GM18507 (cell line): ENCODE measurements around the gene TP53BP2.

Experiments
- DNase-seq: peaks from one replicate; pipeline ENCODE4 v3.0.0; 2011; ENCODE audit warnings: low read depth; ENCODE audit not compliant: insufficient read length; ENCODE audit errors: extremely low spot score
- FAIRE-seq: peaks from 2 replicates; lab custom pipeline; 2011; peaks lifted over from hg19 to GRCh38; lab: Jason Lieb, UNC

The TP53BP2 gene

GRCh38 chr1:223774134-223774814 is 71.5 kb downstream of the TP53BP2 start:
- no peak for FAIRE-seq
- no peak for DNase-seq

- DNase-seq = no peak
- no peak for FAIRE-seq
Observed at GRCh38 chr1:223772771-223773160, 73.0 kb downstream of the TP53BP2 start.

DNA sequence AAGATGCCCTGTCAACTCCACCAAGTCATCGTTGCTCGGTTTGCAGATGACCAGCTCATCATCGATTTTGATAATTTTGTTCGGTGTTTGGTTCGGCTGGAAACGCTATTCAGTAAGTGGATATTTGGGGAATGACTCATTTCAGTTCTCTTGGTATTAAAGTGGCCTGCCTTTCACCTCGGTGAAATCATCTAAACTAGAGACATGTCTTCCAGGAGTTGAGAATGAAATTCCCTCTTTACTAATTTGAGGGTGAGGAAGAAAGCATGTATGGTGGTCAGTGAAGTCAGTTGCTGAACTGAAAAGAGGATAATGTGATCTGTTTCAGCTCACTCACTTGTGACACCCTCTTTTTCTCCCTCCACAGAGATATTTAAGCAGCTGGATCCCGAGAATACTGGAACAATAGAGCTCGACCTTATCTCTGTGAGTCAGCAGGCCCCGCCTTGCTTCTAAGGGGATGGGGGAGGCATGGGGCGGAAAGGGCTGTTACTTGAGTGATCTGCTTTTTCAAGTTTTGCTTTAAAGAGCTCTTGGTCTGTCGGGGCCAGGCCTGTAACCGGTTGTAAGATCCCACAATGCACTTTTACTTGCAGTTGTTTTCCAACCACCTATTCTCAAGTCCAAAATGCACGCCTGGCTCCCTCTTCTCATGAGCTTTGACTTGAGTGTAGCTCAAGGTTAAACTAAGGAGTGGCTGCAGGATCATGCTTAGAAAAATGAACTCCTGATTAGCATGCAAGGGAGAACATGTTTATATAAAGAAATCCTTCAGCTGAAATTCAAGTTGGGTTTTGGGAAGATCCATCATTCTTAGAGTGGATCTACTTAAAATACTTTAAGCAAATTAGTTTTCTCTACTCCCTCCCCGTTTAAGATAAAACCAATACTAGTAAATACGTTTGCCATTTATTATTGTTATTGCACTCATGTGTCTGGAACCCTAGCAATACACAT is 73.7 kb downstream of the TP53BP2 start:
- no peak for FAIRE-seq
- no peak for DNase-seq

GRCh38 chr1:223771469-223771813 is 74.3 kb downstream of the TP53BP2 start:
- DNase-seq (no peak), FAIRE-seq (no peak)

- FAIRE-seq (no peak), DNase-seq (no peak)
Observed at GRCh38 chr1:223770621-223771315, 75.0 kb downstream of the TP53BP2 start.

- no peak for FAIRE-seq
- no peak for DNase-seq
Observed at GRCh38 chr1:223765719-223766340, 79.9 kb downstream of the TP53BP2 start.

- no peak for FAIRE-seq
- no peak for DNase-seq
Observed at GRCh38 chr1:223765036-223765718, 80.6 kb downstream of the TP53BP2 start.

DNA sequence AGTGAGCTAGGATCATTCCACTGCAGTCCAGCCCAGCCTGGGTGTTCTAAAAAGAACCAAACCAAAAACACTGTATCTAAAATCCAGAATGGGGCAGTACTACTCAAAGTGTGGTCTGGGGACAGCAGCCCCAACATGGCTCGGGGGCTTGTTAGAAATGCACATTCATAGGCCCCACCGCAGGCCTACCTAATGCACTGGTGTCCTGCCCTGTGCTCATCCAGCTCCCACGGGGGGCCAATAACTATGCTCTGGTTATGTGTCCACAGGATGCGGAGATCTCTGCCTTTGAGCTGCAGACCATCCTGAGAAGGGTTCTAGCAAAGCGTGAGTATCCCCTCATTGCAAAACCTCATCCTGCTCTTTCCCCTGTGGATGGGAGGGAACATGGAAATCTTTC is 81.9 kb downstream of the TP53BP2 start:
- DNase-seq = no peak

GRCh38 chr1:223763251-223763650 is 82.5 kb downstream of the TP53BP2 start:
- DNase-seq (no peak), FAIRE-seq (no peak)

More for the DNA sequence above, 81.9 kb downstream of the TP53BP2 start:
- FAIRE-seq = no peak

GRCh38 chr1:223761411-223761810 is 84.3 kb downstream of the TP53BP2 start:
- DNase-seq = no peak

DNA sequence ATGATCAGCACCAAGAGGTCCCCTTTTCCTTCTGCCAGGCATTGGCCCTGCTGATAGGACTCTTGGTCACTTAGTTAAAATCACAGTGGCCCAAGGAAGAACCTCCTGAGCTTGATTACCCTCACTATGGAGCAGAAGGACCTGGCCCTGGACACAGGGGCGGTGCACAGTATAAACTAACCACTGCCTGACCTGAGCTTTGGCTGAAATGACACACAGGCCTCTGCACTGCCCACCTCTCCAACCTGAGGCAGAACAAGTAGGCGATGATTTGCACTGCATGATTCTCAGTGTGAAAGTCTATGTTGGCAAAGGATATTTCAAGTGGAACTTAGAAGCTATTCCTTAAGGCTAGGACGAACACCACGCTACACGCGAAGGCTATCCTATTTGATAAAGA is 84.9 kb downstream of the TP53BP2 start:
- FAIRE-seq (no peak), DNase-seq (no peak)

More at GRCh38 chr1:223761411-223761810, 84.3 kb downstream of the TP53BP2 start:
- FAIRE-seq = no peak

DNA sequence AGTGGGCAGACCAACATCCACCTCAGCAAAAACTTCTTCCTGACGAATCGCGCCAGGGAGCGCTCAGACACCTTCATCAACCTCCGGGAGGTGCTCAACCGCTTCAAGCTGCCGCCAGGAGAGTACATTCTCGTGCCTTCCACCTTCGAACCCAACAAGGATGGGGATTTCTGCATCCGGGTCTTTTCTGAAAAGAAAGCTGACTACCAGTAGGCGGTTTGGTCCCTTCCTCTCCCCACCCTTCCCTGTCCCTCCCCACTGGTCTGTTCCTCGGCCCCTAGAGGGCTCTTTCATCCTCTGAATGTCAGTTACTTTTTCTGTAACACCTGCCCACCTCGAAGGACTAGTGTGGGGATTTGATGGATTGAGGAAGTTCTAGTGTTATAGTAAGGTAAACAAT is 86.5 kb downstream of the TP53BP2 start:
- DNase-seq = no peak
- no peak for FAIRE-seq

GRCh38 chr1:223758734-223759133 is 87.0 kb downstream of the TP53BP2 start:
- FAIRE-seq (no peak), DNase-seq (no peak)

DNA sequence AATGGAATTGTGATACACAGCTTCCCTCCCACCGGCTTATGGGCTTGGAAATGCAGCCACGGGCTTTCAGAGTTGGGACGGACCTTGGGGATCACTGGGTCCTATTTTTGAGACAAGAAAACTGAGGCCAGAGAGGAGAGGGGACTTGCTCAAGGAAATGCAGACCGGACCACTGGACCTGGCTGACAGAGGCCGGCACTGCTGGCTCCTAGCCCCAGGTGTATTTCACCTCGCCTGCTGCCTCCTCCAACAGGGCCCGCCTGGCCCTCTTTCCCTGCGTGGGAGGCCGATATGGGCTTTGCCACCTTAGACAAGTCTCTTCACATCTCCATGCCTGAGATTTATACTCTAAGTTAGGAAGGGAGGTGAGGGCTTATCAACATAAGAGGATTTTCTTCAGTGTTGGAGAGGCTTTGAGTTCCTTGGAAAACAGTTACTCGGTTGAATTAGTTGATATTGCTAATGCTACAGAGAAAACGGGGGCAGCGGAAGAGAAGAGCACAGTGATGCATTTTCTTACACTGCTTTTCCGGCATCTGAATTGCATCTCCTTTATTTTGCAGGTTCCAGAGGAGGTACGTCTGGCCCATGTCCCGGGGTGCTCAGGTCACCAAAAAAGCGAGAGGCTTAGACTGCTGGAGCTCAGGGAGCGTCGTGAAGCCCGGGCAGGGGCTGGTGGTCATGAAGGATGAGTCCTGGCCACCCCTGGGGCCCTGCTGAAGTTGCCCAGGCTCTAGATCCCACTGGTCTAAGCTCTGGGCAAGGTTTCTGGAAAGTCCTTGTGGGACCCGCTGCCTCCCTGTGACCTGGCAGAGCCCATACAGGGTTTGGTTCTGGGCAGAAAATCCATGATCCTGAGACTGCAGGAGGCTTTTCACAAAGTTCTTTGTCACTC is 88.7 kb downstream of the TP53BP2 start:
- no peak for FAIRE-seq
- no peak for DNase-seq

GRCh38 chr1:223755992-223756775 is 89.6 kb downstream of the TP53BP2 start:
- DNase-seq = no peak
- FAIRE-seq = no peak

DNA sequence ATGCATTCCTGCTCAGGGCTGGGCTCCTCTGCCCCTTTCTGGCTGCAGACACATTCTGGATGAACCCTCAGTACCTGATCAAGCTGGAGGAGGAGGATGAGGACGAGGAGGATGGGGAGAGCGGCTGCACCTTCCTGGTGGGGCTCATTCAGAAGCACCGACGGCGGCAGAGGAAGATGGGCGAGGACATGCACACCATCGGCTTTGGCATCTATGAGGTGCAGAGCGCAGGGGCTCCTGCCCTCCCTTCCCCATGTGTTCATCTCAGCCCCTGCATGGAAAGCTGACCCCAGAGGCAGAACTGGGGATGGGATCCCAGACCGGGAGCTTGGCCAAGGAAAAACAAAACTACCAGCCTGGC is 90.3 kb downstream of the TP53BP2 start:
- DNase-seq = no peak

DNA sequence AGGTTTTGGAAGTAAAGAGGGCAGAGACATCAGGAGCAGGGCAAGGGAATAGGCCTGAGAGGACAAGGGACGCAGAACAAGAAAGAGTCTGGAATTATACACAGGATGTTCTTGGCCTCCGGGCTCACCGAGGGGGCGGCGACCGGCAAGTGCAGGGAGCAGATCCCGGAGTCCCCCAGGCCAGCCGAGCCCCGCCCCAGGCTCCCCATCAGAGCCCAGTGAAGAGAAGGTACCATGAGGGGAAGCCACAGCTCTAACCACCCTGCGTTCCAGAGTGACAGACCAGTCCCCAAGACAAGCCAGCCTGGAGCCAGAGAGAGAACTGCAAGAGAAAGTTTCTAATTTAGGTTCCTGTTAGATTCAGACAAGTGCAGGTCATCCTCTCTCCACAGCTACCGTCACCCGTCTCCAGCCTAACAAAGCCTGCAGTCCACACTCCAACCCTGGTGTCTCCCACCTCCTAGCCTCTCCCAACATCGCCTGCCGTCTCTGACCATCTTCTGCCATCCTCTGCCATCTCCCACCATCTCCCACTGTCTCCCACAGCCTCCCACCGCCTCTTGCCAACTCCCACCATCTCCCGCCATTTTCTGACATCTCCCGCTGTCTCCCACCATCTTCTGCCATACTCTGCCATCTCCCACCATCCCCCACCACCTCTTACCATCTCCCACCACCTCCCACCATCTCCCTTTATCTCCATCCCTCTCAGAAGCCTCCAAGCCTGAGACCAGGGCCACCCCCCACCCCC is 90.9 kb downstream of the TP53BP2 start:
- DNase-seq = no peak
- no peak for FAIRE-seq

More for the DNA sequence above, 90.3 kb downstream of the TP53BP2 start:
- no peak for FAIRE-seq
